AG08395 (cell line): ENCODE results near the gene SLC6A19.

Experiments
- DNase-seq: peaks from one replicate; pipeline ENCODE4 v3.0.0; 2012; ENCODE audit warnings: mixed read lengths, low spot score

Gene SLC6A19

DNA sequence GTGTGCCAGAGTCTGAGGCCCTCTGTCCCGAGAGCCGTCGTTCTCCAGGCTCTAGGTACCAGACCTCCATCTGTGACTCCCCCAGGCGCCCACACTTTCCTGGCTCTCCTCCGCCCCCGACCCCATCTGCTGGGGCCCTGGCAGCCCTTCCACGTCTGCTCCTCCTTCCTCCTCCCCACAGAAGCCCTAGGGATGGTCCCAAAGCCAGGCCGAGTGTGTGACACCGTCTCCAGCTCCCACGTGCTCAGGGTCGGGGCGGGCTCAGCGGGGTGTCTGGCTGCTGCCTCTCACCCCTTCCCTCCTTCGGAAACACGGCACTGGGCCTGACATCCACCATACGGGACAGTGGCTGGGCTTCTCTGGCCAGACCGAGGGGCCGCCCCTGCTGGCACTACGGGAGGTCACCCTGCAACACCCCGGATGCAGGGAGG is 20.5 kb upstream of the SLC6A19 start:
- no peak for DNase-seq

GRCh38 chr5:1181451-1182359 is 19.7 kb upstream of the SLC6A19 start:
- DNase-seq, result no peak

- DNase-seq, result no peak
Observed at GRCh38 chr5:1182360-1182632, 19.1 kb upstream of the SLC6A19 start.

DNA sequence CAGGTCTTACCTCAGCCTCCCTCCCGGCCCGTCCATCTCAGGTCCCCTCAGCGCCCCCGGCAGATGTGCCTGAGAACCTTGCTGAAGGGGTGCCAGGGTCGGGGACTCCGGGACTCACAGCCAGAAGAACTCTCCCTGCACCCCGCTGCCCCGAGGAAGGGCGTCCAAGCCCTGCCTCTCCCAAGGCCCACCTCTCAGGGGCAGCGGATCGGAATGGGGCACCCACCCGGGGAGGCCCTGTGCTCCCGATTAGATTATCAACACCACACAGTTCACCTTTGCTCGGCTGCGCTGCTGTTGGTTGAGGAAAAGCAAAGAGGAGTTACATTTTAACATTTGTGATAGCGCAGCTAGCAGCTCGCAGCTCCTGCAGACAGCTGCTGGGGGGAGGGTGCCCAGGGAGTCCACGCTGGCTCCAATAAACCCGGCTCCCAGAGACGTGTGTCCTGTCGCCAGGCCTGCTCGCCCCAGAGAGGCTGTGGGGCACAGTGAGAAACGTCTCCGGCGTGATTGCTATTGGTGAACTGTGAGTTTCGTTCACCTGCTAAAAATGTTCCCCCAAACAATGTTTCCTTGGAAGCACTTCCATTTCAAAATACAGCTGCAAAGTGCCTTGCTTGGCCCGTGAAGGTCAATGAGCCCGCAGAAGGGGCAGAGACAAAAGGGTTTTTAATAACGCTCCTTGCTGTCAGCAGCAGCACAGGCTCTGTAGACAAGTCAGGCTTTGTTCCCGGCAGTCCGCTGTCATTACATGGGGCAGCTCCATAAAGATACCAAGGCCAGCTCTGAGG is 18.6 kb upstream of the SLC6A19 start:
- DNase-seq, result no peak

DNA sequence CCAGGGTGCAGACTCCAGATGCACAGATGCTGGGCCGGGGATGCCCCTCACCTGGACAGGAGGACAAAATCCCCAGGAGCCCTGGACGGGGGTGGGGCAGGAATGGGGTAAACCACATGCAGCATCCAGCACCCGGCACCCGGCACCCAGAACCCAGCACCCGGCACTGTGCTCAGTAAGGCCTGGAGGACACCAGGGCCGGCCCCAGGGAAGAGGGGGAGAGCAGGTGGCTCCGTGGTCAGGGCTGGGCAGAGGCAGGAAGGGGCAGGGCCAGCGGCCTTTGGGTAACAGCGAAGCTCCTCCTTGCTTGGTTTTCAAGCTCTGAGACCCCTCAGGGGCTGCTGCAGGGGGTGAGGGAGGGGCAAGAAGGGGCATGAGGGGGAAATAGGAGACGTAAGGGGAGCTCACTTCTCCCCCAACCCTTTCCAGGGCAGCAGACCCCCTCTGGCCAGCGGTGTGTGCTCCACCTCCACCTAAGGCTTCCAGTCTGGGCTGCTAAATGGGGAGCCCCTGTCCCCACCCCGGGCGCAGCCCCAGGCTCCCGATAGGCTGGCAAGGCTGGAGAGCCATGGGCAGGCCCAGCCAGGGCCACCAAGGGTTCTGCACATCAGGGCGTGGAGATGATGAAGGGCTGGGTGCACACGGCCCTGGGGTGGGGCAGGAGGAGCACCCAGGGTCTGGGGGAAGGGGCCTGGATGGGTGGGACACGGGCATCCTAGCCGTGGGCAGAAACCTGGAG is 17.8 kb upstream of the SLC6A19 start:
- DNase-seq, result no peak

- DNase-seq, result no peak
Observed at GRCh38 chr5:1184163-1184470, 17.3 kb upstream of the SLC6A19 start.

DNA sequence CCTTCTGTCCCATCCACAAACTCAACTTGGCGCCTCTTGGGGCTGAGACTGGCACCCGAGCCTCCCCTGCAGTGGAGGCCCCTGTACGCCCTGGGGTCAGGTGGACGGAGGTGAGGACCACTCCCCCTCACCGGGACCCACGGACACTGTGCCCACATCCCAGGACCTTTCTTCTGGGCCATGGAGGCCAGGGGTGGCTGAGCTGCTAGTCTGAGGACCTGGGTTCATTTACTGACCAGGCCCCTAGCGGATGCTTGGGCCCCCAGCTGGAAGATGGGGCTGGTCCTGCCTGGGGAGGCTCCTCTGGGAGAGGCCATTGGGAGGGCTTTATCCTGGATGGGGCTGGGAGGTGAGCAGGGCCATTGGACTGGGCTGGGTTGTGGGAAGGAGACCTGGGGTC is 16.9 kb upstream of the SLC6A19 start:
- no peak for DNase-seq

GRCh38 chr5:1185038-1185627 is 16.3 kb upstream of the SLC6A19 start:
- no peak for DNase-seq

GRCh38 chr5:1185629-1186350 is 15.6 kb upstream of the SLC6A19 start:
- DNase-seq, result no peak

DNA sequence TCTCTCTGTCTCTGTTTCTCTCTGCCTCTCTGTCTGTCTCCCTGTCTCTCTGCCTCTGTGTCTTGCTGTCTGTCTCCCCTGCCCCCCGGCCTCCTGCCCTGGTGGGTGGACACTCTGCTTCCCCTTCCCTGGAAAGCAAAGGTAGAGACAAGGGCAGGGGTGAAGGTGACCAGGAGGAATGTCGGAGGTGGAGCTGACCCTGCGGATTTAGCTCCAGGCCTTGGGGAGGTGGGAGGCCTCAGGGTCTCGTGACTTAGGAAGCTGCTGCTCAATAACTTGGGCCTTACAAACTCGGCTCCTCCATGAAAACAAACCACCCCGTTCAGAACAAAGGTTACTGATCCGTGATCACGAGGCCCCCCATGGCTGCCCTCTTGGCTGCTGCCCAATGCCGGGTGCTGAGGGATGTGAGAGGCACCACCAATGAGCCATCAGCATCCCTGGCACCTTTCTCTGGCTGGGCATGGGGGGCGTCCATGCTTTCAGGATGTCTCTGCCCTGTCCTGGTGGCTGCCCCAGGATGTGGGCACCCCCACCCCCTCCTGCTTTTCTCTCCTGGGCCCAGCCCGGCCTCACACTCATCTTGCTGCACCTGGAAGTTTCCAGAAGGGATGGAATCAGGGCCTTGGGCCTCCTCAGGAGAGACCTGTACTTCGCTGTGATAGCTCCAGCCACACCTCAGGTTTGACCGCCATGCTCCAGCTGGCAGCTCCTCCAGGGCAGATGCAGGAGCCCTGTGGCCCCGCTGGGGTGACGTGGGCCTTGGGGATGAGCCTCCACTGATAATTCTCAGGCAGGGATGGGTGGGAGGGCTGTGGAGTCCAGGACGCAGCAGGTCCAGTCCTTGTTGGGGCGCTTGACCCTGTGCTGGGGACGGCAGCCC is 14.8 kb upstream of the SLC6A19 start:
- DNase-seq, result no peak

GRCh38 chr5:1187234-1187949 is 14.0 kb upstream of the SLC6A19 start:
- no peak for DNase-seq

- no peak for DNase-seq
Observed at GRCh38 chr5:1187950-1188334, 13.5 kb upstream of the SLC6A19 start.

- no peak for DNase-seq
Observed at GRCh38 chr5:1188464-1188863, 12.9 kb upstream of the SLC6A19 start.

DNA sequence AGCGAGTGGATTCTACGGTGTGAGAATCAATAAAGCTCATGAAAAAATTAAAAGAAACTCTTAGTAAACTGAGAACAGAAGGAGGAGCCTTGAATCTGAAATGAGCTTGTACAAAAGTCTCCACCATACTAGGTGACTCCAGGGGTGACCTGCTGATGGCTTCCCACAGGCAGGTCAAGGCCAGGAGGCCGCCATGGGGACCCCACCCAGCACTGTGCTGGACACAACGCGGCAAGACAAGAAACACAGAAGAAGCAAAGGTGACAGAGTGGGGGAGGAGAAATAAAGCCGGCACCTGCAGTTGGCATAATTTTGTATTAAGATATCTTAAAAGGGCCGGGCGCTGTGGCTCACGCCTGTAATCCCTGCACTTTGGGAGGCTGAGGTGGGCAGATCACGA is 12.1 kb upstream of the SLC6A19 start:
- no peak for DNase-seq

GRCh38 chr5:1190278-1190677 is 11.1 kb upstream of the SLC6A19 start:
- DNase-seq, result no peak

DNA sequence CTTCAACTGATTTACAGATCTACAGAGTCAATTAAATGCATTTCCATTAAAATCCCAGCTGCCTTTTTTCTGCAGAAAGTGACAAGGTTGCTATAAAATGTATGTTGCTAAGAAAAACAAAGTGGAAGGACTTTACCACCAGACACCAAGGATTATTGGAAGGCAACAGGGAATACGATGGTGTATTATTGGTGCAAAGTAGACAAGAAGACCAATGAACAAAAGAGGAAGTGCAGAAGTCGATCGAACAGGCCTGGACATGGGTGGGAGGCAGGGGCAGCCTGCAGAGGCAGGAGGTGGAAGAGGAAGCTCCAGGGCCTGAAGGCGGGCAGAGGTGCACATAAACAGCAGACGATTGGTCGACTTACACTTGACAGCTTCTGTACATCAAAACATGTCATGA is 10.6 kb upstream of the SLC6A19 start:
- DNase-seq, result no peak

GRCh38 chr5:1192971-1193590 is 8.3 kb upstream of the SLC6A19 start:
- no peak for DNase-seq

GRCh38 chr5:1193591-1193985 is 7.8 kb upstream of the SLC6A19 start:
- DNase-seq, result no peak

DNA sequence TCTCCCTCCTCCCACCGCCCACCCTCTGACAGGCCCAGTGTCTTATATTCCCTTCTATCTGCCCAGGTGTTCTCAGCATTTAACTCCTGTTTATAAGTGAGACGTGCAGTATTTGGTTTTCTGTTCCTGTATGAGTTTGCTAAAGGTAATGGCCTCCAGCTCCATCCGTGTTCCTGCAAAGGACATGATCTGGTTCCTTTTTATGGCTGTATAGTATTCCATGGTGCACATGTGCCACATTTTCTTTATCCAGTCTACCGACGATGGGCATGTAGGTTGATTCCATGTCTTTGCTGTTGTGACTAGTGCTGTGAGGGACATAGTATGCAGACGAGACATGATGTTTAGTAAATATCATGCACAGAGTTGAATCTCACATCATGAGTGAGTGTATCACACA is 7.0 kb upstream of the SLC6A19 start:
- DNase-seq, result no peak

GRCh38 chr5:1195439-1195838 is 6.0 kb upstream of the SLC6A19 start:
- DNase-seq, result no peak
